Gastroesophageal sphincter (tissue), 3 donors: ENCODE data around the gene FOXD4L1.
"Not testable (repeated sequence)": the region's sequence is repeated elsewhere in the genome, so short reads cannot be mapped to it uniquely, and the experiment has no call there.

Experiments
- CTCF ChIP-seq, 4 experiments: fragments of 200-600 bp in 2 of 4; fragments of 450-650 bp in 2 of 4; sonication (generic) in 1 of 4; IDR thresholded peaks; one replicate each; pipeline ENCODE4 v1.5.1; 2017 to 2019; ENCODE audit warnings: antibody characterized with exemption in 4 of 4, mild to moderate bottlenecking in 2 of 4, moderate library complexity in 2 of 4
- POLR2AphosphoS5 ChIP-seq: sonication (generic); formaldehyde crosslinking; IDR thresholded peaks from one replicate; pipeline ENCODE4 v1.6.1; 2017; ENCODE audit warnings: antibody characterized with exemption

GRCh38 chr2:113521492-113521891 lies 23.0 kb downstream of the FOXD4L1 start:
- not testable (repeated sequence) for TF ChIP-seq POLR2AphosphoS5; CTCF (IDR thresholded peaks at IDR 0.05)
